ENCODE measurements around the gene EFNA2. TPM values are rescaled to one million over a fixed set of nuclear protein-coding genes. Genes with fewer than 3 reads are reported as not detected.
"Not testable (repeated sequence)": the region's sequence is repeated elsewhere in the genome, so short reads cannot be mapped to it uniquely, and the experiment has no call there.

The EFNA2 gene
- total RNA-seq, 1 donor from 2014 or later, result not detected

GRCh38 chr19:1241417-1242095 is 44.1 kb upstream of the EFNA2 start, which contains the start of gene ATP5F1D:
ATP5F1D (plus strand) TSS chr19:1241751; CDS start chr19:1241851, 100 bp downstream.
- H3K27me3 ChIP-seq, result no peaks in the 10 kb centered on the region
- peak within 1 kb of the TSS; percentile 70 to 90 for H3K4me3 ChIP-seq
- peaks cover 75% of the 10 kb centered on the region for H3K4me1 ChIP-seq
- H3K36me3 ChIP-seq, result no peaks in the 10 kb centered on the region
- no peak for TF ChIP-seq CTCF (IDR thresholded peaks at IDR 0.05)
- peak in 1 of 2 donors; percentile 81 for TF ChIP-seq POLR2A (IDR thresholded peaks at IDR 0.05)
- TF ChIP-seq POLR2AphosphoS5 (IDR thresholded peaks at IDR 0.05; ENCODE audit: insufficient read depth in 1 of 2, low read depth in 1 of 2), result peak; percentile 81 to 93
- H3K9me3 ChIP-seq, result no peaks in the 10 kb centered on the region
- intact Hi-C loops (cut with DNase I), result loop anchor here (5.0 to 10.0 kb wide), 2 partner anchors 129 to 317 kb away; partner anchors contain the start of gene ARID3A
- no peak for DNase-seq (ENCODE audit: extremely low spot score in 2 of 2)
- peak within 1 kb of the TSS; percentile 97 for H3K27ac ChIP-seq

- peak overlapping the region; percentile 1 to 32 for H3K4me3 ChIP-seq
- no peaks in the 10 kb centered on the region for H3K36me3 ChIP-seq
- no peak for TF ChIP-seq POLR2A (IDR thresholded peaks at IDR 0.05)
- TF ChIP-seq POLR2AphosphoS5 (IDR thresholded peaks at IDR 0.05; ENCODE audit: insufficient read depth in 1 of 2, low read depth in 1 of 2), result peak; percentile 67 to 78
- peak; percentile 96 to 99 (median 99) for TF ChIP-seq CTCF (IDR thresholded peaks at IDR 0.05)
- H3K27me3 ChIP-seq, result no peaks in the 10 kb centered on the region
- no peaks in the 10 kb centered on the region for H3K9me3 ChIP-seq
- peaks cover 76% of the 10 kb centered on the region for H3K4me1 ChIP-seq
- peak overlapping the region; percentile 100 for H3K27ac ChIP-seq
- no peak for DNase-seq (ENCODE audit: extremely low spot score in 2 of 2)
- intact Hi-C loops (cut with DNase I), result loop anchor here (1.0 to 10.0 kb wide), 3 partner anchors 22 to 319 kb away; partner anchors contain the start of gene ARID3A
Measured at GRCh38 chr19:1243768-1244692, 41.6 kb upstream of the EFNA2 start.

- H3K27ac ChIP-seq, result peak overlapping the region; percentile 100
- TF ChIP-seq POLR2AphosphoS5 (IDR thresholded peaks at IDR 0.05; ENCODE audit: insufficient read depth in 1 of 2, low read depth in 1 of 2) (peak in 1 of 2 donors; percentile 32), CTCF (IDR thresholded peaks at IDR 0.05) (no peak), POLR2A (IDR thresholded peaks at IDR 0.05) (no peak)
- intact Hi-C loops (cut with DNase I), result loop anchor here (1.0 to 10.0 kb wide), 4 partner anchors 21 to 320 kb away; partner anchors contain the start of genes ARID3A, RNU6-2 and TMEM259
- H3K27me3 ChIP-seq, result no peaks in the 10 kb centered on the region
- peak overlapping the region; percentile 1 to 32 for H3K4me3 ChIP-seq
- no peaks in the 10 kb centered on the region for H3K9me3 ChIP-seq
- no peaks in the 10 kb centered on the region for H3K36me3 ChIP-seq
- DNase-seq (ENCODE audit: extremely low spot score in 2 of 2), result no peak
- peaks cover 73% of the 10 kb centered on the region for H3K4me1 ChIP-seq
Measured at GRCh38 chr19:1244693-1245451, 40.8 kb upstream of the EFNA2 start.

- Histone ChIP-seq H3K27ac (peak overlapping the region; percentile 100), H3K27me3 (no peaks in the 10 kb centered on the region), H3K4me1 (peaks cover 67% of the 10 kb centered on the region), H3K4me3 (peak overlapping the region in 1 of 2 donors; percentile 32), H3K36me3 (no peaks in the 10 kb centered on the region), H3K9me3 (no peaks in the 10 kb centered on the region)
- no peak for DNase-seq (ENCODE audit: extremely low spot score in 2 of 2)
- intact Hi-C loops (cut with DNase I), result loop anchor here (5.0 to 10.0 kb wide), 2 partner anchors 223 to 321 kb away; partner anchors contain the start of genes ARID3A, RNU6-2 and TMEM259
- TF ChIP-seq POLR2AphosphoS5 (IDR thresholded peaks at IDR 0.05; ENCODE audit: insufficient read depth in 1 of 2, low read depth in 1 of 2) (peak in 1 of 2 donors; percentile 69), POLR2A (IDR thresholded peaks at IDR 0.05) (no peak)
Measured at GRCh38 chr19:1245494-1246264, 40.0 kb upstream of the EFNA2 start.

- not testable (repeated sequence) for H3K4me3 ChIP-seq; DNase-seq (ENCODE audit: extremely low spot score in 2 of 2); H3K36me3 ChIP-seq; H3K27me3 ChIP-seq; H3K9me3 ChIP-seq
- Histone ChIP-seq H3K27ac (peak overlapping the region; percentile 100), H3K4me1 (peaks cover 63% of the 10 kb centered on the region)
- intact Hi-C loops (cut with DNase I), result loop anchor here (5.0 to 10.0 kb wide), 2 partner anchors 224 to 322 kb away; partner anchors contain the start of genes ARID3A, RNU6-2 and TMEM259
Measured at GRCh38 chr19:1246265-1247087, 39.2 kb upstream of the EFNA2 start.

Measured in vagina (tissue), 2 donors.